Urinary bladder (tissue), 4 donors: Measurements from ENCODE around the gene MSH2. TPM values are rescaled to one million over a fixed set of nuclear protein-coding genes. Genes with fewer than 3 reads are reported as not detected.
"Not testable (repeated sequence)": the region's sequence is repeated elsewhere in the genome, so short reads cannot be mapped to it uniquely, and the experiment has no call there.

Experiments
- DNase-seq: peaks from one replicate; pipeline ENCODE4 v3.0.0-alpha.2; 2015; ENCODE audit errors: extremely low spot score
- H3K27ac ChIP-seq: one replicate; pipeline ENCODE4 v1.5.1; 2013; ENCODE audit warnings: low read depth, mild to moderate bottlenecking, moderate library complexity
- H3K36me3 ChIP-seq: one replicate; pipeline ENCODE4 v1.6.1; 2013; ENCODE audit warnings: mild to moderate bottlenecking, moderate library complexity; ENCODE audit not compliant: insufficient read depth
- H3K4me1 ChIP-seq: one replicate; pipeline ENCODE4 v1.6.1; 2013; ENCODE audit warnings: mild to moderate bottlenecking, moderate library complexity; ENCODE audit not compliant: insufficient read depth
- H3K4me3 ChIP-seq: one replicate; pipeline ENCODE4 v1.5.1; 2013; ENCODE audit warnings: low read depth, low read length
- WGBS: extraction: QIAGEN DNeasy Blood & Tissue Kit; methylation state at CpG from one replicate; pipeline ENCODE4 v1.1.7; 2013; 5-methylcytosine and 5-hydroxymethylcytosine counted together
- polyA plus RNA-seq: library from polyadenylated mRNA; stranded (reverse); fragments of 200-250 nt; gene quantifications from one replicate; pipeline ENCODE4 v1.2.3, GENCODE V29; 2013
- total RNA-seq: library from RNA; depleted of rRNA; stranded (reverse); fragments of >200 nt; gene quantifications from one replicate; pipeline ENCODE4 v1.2.3, GENCODE V29; 2014
- donor health status: healthy with polysubstance abuse.
- donor health status: healthy.

MSH2 gene
- total RNA-seq, result 51.4 TPM
- 9.5 TPM for polyA plus RNA-seq

DNA sequence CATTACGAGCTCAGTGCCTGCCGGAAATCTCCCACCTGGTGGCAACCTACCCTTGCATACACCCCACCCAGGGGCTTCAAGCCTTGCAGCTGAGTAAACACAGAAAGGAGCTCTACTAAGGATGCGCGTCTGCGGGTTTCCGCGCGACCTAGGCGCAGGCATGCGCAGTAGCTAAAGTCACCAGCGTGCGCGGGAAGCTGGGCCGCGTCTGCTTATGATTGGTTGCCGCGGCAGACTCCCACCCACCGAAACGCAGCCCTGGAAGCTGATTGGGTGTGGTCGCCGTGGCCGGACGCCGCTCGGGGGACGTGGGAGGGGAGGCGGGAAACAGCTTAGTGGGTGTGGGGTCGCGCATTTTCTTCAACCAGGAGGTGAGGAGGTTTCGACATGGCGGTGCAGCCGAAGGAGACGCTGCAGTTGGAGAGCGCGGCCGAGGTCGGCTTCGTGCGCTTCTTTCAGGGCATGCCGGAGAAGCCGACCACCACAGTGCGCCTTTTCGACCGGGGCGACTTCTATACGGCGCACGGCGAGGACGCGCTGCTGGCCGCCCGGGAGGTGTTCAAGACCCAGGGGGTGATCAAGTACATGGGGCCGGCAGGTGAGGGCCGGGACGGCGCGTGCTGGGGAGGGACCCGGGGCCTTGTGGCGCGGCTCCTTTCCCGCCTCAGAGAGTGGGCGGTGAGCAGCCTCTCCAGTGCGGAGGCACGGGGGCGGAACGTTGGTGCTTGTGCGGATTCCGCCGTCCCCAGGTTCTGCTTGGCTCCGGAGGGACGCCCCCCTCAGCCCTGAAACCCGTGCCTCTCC is at the start of gene MSH2:
Gene MSH2 (plus strand): TSS at position 352 of the 804 bp plus-strand sequence. CDS start 36 bp downstream, at position 388.
- WGBS, result under 1% methylated on average over 73 of the region's 73 CpGs
- no peaks in the 10 kb centered on the region for H3K4me1 ChIP-seq
- peak; percentile 77 for DNase-seq
- peak within 1 kb of the TSS; percentile 70 for H3K4me3 ChIP-seq
- H3K36me3 ChIP-seq, result no peaks in the 10 kb centered on the region
- no peak within 1 kb of the TSS for H3K27ac ChIP-seq

DNA sequence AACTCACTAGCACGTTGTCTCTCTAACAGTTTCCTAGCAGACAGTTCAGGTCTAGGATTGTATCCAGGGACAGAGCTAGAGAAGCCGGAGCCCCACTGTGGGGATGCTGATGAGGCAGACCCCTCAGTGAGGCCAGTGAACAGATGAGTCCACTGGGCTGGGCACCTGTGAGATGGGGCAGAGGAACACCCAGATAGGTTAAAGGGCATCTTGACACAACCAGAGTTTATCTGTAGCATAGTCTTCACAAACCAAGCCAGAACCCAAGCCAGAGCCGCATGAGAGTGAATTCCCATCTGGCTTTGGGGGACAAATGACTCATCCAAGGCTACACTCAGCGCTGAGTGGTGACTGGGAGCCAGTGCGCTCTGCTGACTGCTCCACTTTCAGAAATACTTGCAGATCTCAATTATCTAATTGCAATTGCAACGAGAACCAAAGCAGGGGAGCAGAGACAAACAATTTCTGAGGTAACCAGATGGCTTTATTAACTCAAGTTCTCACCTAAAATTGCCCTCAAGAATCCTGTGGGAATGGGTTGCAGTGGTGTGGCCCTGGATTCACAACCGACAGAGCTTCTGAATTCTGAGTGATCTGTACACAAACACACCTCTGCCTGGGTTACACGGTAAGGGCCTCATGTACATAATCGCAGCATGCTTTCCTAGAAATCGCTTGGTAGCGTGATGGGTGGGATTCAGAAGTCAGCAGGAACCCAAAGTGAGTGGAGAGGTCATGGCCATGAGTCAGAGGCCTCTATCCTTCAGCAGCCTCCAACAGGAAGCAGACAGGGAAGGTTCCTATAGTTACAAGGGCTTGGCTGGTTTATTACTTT is 48.7 kb upstream of the MSH2 start:
- no peaks in the 10 kb centered on the region for H3K36me3 ChIP-seq
- H3K4me3 ChIP-seq, result no peak overlapping the region
- DNase-seq, result no peak
- H3K4me1 ChIP-seq, result no peaks in the 10 kb centered on the region
- 83% methylated on average over 11 of the region's 11 CpGs for WGBS
- no peak overlapping the region for H3K27ac ChIP-seq

- H3K4me3 ChIP-seq, result no peak overlapping the region
- no peaks in the 10 kb centered on the region for H3K4me1 ChIP-seq
- H3K36me3 ChIP-seq, result no peaks in the 10 kb centered on the region
- DNase-seq, result no peak
- 69% methylated on average over 5 of the region's 5 CpGs for WGBS
- no peak overlapping the region for H3K27ac ChIP-seq
These were observed 48.1 kb upstream of the MSH2 start for GRCh38 chr2:47354848-47355204.

DNA sequence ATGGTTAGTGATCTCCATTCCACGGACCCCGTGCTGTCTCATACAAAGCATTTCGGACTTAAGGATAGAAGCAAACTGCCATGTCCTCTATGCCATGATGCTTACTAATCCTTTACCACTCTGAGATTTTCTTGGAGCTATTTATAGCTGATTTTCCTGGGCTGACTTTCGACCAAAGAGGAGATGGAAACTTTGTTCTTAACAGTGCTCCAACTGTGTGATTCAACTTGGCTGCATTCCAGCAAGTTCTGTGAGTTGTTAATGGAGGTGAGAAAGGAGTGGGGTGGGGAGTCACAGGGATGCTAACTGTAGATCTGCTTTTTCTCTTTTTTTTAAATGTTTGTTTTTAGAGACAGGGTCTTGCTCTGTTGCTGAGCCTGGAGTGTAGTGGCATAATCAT is 45.5 kb upstream of the MSH2 start:
- DNase-seq, result no peak
- whole genome bisulfite sequencing, result 41% methylated on average over 4 of the region's 4 CpGs
- no peaks in the 10 kb centered on the region for H3K36me3 ChIP-seq
- H3K27ac ChIP-seq, result no peak overlapping the region
- H3K4me1 ChIP-seq, result no peaks in the 10 kb centered on the region
- no peak overlapping the region for H3K4me3 ChIP-seq

GRCh38 chr2:47359375-47359868 is 43.5 kb upstream of the MSH2 start:
- no peak for DNase-seq
- Histone ChIP-seq H3K27ac (no peak overlapping the region), H3K4me1 (no peaks in the 10 kb centered on the region), H3K36me3 (no peaks in the 10 kb centered on the region), H3K4me3 (no peak overlapping the region)
- 88% methylated on average over 10 of the region's 10 CpGs for WGBS

DNA sequence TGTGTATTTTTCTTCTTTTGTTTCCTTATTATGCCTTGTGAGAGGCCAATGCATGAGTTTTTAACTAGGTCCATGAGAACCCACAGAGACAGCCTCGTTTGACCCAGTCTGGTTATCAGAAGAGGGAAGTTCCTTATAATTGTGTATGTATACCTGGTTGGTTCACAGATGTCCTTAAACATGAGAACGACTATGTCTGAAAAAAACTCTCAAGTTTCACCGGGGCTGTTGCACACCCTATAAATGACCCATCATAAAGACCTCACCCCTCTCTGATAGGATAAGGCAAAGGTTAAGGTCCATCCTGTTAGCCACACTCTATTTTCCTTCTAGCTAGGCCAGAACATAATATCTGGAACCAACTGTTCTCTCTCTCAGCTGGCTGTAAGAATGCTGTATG is 42.7 kb upstream of the MSH2 start:
- 61% methylated on average over 3 of the region's 3 CpGs for WGBS
- no peaks in the 10 kb centered on the region for H3K36me3 ChIP-seq
- no peaks in the 10 kb centered on the region for H3K4me1 ChIP-seq
- no peak overlapping the region for H3K4me3 ChIP-seq
- no peak overlapping the region for H3K27ac ChIP-seq
- DNase-seq, result no peak

- no peak for DNase-seq
- WGBS, result 91% methylated on average over 3 of the region's 3 CpGs
These were observed 42.0 kb upstream of the MSH2 start for GRCh38 chr2:47360927-47361326.

DNA sequence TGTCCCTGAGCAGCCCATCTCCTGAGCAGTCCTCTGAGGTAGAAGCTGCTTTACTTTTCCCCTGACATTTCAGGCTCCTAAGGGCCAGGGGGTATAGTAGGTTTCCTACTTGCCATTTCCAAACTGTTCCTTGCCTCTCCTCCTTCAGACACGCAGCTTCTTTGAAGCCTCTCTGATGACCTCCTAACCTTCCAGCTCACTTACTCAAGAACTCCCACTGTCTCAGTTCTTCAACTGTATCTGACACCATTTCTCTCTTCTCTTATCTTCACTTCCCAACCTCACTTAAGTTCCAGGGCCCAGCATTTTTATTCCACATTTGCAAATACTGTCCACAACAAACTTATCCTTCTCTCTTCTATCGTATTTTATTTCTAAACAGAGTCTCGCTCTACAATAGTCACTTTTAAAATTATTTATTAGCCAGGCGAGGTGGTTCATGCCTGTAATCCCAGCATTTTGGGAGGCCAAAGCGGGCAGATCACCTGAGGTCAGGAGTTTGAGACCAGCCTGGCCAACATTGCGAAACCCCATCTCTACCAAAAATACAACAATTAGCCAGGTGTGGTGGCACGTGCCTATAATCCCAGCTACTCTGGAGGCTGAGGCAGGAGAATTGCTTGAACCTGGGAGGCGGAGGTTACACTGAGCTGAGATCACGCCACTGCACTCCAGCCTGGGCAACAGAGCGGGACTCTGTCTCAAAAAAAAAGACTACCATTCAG is 41.3 kb upstream of the MSH2 start:
- not testable (repeated sequence) for H3K36me3 ChIP-seq, H3K27ac ChIP-seq, DNase-seq, H3K4me1 ChIP-seq, H3K4me3 ChIP-seq
- WGBS, result 95% methylated on average over 10 of the region's 10 CpGs

More at GRCh38 chr2:47360927-47361326, 42.0 kb upstream of the MSH2 start:
- H3K27ac ChIP-seq, result no peak overlapping the region
- no peaks in the 10 kb centered on the region for H3K4me1 ChIP-seq
- no peaks in the 10 kb centered on the region for H3K36me3 ChIP-seq
- H3K4me3 ChIP-seq, result no peak overlapping the region

GRCh38 chr2:47373747-47374146 is 29.2 kb upstream of the MSH2 start:
- 51% methylated on average over 5 of the region's 5 CpGs for WGBS
- H3K27ac ChIP-seq, result no peak overlapping the region
- no peak for DNase-seq
- no peak overlapping the region for H3K4me3 ChIP-seq
- peaks cover 2% of the 10 kb centered on the region for H3K36me3 ChIP-seq
- H3K4me1 ChIP-seq, result no peaks in the 10 kb centered on the region

GRCh38 chr2:47375307-47375706 is 27.6 kb upstream of the MSH2 start:
- Histone ChIP-seq H3K4me3 (no peak overlapping the region), H3K4me1 (no peaks in the 10 kb centered on the region), H3K27ac (no peak overlapping the region), H3K36me3 (peaks cover 2% of the 10 kb centered on the region)
- no peak for DNase-seq
- 86% methylated on average over 1 of the region's 1 CpG for WGBS

DNA sequence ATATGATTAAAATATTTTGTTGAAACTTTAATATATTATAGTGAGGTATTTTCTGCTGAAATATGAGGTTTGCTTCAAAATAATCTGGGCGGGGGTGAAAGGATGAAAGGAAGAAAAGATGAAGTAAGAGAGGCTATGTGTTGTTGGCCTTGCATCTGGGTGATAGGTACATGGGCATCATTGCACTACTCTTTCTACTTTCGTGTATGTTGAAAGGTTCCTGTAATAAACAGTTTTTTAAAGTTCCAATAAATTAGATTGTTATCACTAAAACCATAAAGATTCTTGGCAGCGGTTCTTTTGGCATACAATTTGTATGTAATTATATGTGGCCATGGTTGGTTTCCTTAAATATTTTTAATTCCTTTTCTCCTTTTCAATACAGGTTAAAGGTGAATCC is 23.6 kb upstream of the MSH2 start:
- Histone ChIP-seq H3K36me3 (peaks cover 2% of the 10 kb centered on the region), H3K4me1 (no peaks in the 10 kb centered on the region), H3K27ac (no peak overlapping the region), H3K4me3 (no peak overlapping the region)
- WGBS, result 63% methylated on average over 3 of the region's 3 CpGs
- DNase-seq, result no peak

DNA sequence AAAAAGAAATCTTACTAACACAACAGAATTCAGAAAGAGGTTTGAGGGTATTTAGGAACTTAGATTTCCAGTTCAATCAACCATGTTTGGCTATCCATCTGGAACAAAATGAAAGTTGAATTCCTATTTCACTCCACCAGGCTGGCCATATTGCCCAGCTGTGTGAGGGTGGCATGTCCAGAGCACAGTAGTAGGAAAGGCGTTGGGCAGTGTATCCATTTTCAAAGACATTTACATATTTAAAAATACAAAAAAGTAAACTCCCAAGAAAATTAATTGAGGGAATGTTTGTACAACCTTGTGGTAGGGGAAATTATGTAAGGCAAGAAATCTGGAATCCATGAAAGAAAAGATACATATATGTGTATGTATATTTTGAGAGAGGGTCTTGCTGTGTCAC is 21.5 kb upstream of the MSH2 start:
- no peak overlapping the region for H3K27ac ChIP-seq
- no peak overlapping the region for H3K4me3 ChIP-seq
- H3K36me3 ChIP-seq, result peaks cover 2% of the 10 kb centered on the region
- no peak for DNase-seq
- H3K4me1 ChIP-seq, result no peaks in the 10 kb centered on the region
- 91% methylated on average over 1 of the region's 1 CpG for WGBS

DNA sequence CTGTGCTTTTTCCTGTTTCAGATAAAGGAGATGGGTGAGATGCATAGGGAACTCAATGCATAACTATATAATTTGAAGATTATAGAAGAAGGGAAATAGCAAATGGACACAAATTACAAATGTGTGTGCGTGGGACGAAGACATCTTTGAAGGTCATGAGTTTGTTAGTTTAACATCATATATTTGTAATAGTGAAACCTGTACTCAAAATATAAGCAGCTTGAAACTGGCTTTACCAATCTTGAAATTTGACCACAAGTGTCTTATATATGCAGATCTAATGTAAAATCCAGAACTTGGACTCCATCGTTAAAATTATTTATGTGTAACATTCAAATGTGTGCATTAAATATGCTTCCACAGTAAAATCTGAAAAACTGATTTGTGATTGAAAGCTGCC is 16.4 kb upstream of the MSH2 start:
- Histone ChIP-seq H3K27ac (no peak overlapping the region), H3K36me3 (no peaks in the 10 kb centered on the region), H3K4me1 (no peaks in the 10 kb centered on the region), H3K4me3 (no peak overlapping the region)
- 88% methylated on average over 3 of the region's 3 CpGs for WGBS
- DNase-seq, result no peak
